ENCODE data around the gene PI4K2A.

Gene PI4K2A

DNA sequence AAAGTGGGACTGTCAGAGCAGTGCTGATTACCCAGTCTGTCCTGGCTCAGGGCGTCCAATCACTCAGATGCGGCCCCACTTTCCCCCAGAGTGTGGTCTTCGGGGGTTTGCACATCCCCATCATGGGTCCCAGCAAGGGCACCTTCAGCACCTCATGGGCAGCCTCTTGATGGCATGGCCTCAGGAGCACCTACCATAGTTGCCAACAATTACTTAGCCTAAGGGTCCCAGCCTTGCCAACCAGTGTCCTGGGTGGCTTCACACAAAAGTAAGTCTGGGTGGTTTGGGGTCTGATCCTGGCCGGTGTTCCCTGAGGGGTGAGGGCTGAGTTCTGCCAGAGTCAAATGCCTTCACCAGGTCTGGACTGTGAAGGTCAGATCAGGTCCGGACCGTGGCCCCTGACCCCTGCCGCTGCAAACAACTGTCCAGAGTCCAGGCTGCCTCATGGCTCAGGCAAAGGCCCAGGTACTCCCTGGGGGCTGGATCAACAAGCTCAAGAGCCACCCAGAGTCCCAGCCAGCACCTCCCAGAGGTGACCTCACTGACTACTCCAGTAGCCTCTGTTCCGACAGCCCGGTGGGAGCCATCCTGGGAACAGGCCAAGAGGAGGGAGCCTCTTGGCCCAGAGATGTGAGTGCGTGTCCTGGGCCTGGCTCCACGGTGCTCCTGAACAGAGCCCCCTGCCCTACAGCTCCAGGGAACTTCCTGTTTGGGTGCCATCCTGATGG, 66.8 kb downstream of the PI4K2A start:
- no peak for DNase-seq

- DNase-seq = no peak
These were observed 67.7 kb downstream of the PI4K2A start for GRCh38 chr10:97708167-97708566.

DNA sequence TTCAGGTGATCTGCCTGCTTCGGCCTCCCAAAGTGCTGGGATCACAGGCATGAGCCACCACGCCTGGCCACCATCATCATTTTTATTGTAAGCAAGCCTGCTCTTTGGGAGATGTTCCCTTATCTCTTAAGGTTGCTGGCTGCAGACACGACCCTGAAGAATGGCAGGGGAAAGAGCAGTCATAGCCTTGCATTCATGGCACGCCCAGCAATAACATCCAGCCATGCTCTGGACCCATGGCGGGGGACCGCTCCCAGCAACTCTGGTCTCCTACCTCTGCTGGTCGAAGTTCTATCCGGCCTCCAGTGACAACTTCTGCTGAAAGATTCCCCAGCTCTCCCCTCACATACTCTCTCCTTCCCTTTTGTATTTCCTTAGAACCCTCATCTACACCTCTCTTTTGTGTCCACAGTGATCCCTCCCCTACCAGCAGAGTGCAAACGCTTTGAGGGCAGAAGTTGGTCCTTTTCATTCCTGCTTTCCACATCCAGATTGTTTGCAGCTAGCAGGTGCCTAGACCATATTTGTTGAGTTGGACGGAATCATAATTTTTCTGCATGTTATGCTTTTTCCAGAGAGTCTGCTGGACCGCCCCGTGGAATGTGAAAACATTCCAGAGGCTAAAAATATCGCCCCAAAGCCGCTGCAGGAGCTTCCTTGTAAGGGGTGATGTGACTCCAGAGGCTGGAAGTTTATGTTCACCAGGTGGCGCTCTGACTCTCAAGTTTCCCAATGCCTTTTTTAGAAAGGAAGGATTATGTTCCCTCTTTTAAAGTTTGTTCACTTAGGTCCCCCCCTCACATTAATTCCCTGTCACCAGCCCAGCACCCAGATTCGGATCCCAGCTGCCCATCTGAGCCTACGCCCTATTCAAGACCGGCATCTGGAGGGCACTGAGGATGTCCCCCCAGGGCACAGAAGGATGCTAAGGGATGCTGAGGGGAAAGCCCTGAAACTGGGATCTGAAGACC, 68.8 kb downstream of the PI4K2A start:
- peak; percentile 82 for DNase-seq

DNA sequence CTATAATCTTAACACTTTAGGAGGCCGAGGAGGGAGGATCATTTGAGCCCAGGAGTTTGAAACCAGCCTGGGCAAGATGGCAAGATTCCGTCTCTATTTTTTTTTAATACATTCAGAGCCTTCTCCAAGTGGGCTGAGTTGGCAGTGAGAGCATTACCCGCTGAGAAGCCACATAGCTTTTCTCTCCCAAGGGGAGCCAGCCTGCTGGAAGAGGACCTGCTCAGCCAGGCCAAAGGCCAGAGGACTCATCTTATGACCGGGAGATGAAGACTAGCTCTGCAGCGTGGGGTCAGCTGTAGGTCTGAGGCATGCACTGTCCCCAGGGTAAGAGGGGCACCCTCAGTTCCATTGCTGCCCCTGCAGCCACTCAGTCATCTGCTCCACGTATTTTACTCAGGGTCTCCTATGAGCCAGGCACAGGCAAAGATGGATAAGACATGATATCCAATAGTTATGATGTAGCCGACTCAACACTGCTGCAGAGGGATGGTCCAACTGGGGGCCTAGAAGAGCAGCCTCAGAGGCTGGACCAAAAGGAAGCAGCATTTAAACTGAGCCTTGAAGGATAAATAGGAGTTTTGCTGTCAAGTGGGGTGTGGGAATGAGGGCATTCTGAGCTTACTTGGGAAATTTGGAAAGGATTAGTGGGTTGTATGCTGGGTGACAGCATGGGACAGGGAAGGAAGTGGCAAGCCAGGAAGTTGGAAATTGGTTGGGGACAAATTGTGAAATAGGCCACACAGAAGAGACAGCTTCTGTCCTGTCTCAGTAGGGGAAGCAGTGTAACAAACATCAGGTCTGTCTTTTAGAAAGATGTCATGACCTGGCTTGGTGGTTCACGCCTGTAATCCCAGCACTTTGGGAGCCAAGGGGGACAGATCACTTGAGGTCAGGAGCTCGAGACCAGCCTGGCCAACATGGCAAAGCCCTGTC, 71.4 kb downstream of the PI4K2A start:
- no peak for DNase-seq

DNA sequence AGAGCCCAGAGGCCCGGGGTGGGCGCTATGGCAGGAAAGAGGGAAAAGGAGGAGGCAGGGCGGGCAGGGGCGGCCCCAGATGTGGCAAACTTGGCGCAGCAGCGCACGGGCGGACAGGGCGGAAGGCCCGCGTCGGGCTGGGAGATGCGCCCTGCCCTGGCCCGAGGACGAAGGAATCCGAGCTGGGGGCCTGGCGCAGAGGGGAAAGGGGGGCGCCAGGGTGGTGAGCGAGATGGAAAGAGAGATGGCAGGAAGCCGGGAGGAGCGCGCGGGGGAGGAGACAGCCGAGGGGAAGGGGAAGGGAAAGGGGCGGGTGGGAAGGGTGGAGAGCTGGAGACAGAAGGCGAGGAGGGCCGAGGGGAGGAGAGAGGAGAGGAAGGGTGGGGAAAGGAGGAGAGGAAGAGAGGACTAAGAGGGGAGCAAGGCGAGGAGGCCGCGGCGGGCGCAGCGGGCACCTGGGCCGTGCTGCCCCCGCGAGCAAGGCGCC, 72.9 kb downstream of the PI4K2A start, which contains the start of gene MARVELD1:
MARVELD1 (plus strand) TSS at position 392 of the 487 bp plus-strand sequence. CDS start 147 bp downstream, outside the sequence.
- DNase-seq = peak; percentile 92

- peak; percentile 68 for DNase-seq
These were observed 73.4 kb downstream of the PI4K2A start for GRCh38 chr10:97713826-97714400.

- peak; percentile 77 for DNase-seq
These were observed 74.2 kb downstream of the PI4K2A start for GRCh38 chr10:97714401-97715258.

- DNase-seq = no peak
These were observed 74.9 kb downstream of the PI4K2A start for GRCh38 chr10:97715259-97715874.

GRCh38 chr10:97717627-97718026, 77.2 kb downstream of the PI4K2A start:
- no peak for DNase-seq

GRCh38 chr10:97718178-97718577, 77.7 kb downstream of the PI4K2A start:
- DNase-seq = no peak

GRCh38 chr10:97718659-97719142, 78.2 kb downstream of the PI4K2A start:
- DNase-seq = no peak

DNA sequence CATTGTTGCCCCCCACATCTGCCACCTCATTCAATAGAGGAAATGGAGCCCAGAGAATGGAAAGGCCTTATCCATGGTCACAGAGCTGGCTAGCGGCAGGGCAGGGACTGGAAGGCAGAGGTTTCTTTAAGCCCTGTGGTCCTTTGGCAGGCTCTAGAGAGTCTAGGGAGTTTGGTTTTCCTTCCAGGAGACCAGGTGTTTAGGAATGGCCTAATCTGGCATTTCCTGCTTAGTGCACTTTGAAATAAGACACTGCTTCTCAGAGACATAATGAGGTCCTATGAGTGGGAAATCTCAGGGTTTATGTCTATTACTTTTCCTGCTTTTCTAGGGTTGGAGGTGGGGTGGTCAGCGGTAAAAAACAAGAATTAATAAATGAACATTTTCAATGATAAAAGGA, 79.1 kb downstream of the PI4K2A start:
- DNase-seq = no peak

DNA sequence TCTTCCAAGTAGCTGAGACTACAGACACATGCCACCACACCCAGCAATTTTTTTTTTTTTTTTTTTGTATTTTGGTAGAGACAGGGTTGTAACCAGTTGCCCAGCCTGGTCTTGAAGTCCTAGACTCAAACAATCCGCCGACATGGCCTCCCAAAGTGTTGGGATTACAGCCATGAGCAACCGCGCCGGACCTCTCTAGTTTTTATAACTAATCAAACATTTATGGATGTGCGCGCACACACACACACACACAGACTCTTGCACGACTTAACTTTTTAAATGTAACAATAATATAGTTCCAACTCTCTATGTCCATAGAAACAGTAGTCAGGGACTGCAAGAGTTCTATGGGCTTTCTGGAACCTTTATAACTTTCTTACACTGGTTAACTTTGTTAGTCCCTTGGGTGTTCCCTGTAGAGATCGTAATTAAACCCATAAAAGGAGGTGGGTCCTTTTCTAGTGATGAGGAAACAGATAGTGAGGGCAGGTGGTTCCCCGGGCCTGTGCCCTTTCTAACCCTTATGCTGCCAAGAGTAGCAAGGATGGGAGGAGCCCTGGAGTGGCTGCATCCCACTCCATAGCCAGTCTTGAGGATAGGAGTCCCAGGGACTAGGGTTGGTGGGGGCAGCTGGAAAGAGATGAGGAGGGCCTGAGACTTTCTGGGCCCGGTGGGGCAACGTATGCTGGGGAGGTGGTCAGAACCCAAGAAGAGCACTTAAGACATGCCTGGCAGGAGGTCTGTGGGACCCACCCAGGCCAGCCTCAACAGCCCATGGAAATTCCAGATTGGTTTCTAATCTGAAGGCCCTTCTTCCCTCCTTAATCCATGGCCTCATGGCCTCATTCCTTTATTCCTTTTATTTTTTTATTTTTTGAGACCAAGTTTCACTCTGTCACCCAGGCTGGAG, 81.7 kb downstream of the PI4K2A start:
- DNase-seq = no peak

DNA sequence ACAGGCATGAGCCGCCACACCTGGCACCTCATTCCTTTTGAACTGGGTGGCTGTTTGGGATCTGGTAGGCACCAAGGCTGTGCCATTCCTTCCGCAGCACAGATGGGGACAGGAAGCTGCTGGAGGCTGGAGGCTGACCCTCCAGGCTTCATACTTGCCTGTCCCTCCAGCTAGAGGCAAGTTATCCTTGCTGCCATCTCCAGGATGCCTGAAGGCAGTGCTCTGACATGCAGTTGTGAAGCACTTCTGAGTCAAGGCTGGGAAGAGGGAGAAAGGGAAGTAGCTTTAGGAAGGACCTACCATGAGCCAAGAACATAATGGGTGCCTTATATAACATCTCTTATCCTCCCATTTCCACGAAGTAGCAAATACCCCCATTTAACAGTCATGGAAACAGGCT, 82.5 kb downstream of the PI4K2A start:
- DNase-seq = no peak

- DNase-seq = peak; percentile 39
These were observed 84.0 kb downstream of the PI4K2A start for GRCh38 chr10:97724341-97724941.
